Ecto neural progenitor cell (in vitro differentiated cells): ENCODE results near the gene ELAVL1.

ENCODE experiments used
- DNase-seq: peaks from one replicate; pipeline ENCODE4 v3.0.0-alpha.2; 2018; ENCODE audit warnings: low spot score

ELAVL1 gene

GRCh38 chr19:7909471-7910067, 95.9 kb downstream of the ELAVL1 start:
- no peak for DNase-seq

GRCh38 chr19:7908742-7909461, 96.5 kb downstream of the ELAVL1 start:
- DNase-seq: no peak
